NCI-H510A (cell line): ENCODE results near the gene CPZ.

Source experiments
- DNase-seq: peaks from one replicate; lab custom pipeline; 2025; lab: John Stamatoyannopoulos, UW

The CPZ gene

GRCh38 chr4:8592366-8593263 is at the start of gene CPZ:
Gene CPZ (plus strand): TSS chr4:8592765. CDS start chr4:8592834, 69 bp downstream.
- no peak for DNase-seq

- no peak for DNase-seq
These were observed 49.6 kb upstream of the CPZ start for GRCh38 chr4:8542776-8543525.

GRCh38 chr4:8543623-8544022 is 48.9 kb upstream of the CPZ start:
- DNase-seq = no peak

- DNase-seq = no peak
These were observed 48.3 kb upstream of the CPZ start for GRCh38 chr4:8544282-8544681.

- no peak for DNase-seq
These were observed 47.7 kb upstream of the CPZ start for GRCh38 chr4:8544741-8545438.

GRCh38 chr4:8545439-8545765 is 47.2 kb upstream of the CPZ start:
- DNase-seq = no peak

GRCh38 chr4:8546766-8547107 is 45.8 kb upstream of the CPZ start:
- DNase-seq = no peak

- no peak for DNase-seq
These were observed 45.3 kb upstream of the CPZ start for GRCh38 chr4:8547108-8547911.

GRCh38 chr4:8547912-8548730 is 44.4 kb upstream of the CPZ start:
- no peak for DNase-seq

- no peak for DNase-seq
These were observed 43.7 kb upstream of the CPZ start for GRCh38 chr4:8548731-8549351.

- no peak for DNase-seq
These were observed 43.1 kb upstream of the CPZ start for GRCh38 chr4:8549352-8549931.

- DNase-seq = no peak
These were observed 41.9 kb upstream of the CPZ start for GRCh38 chr4:8550691-8551090.

- DNase-seq = no peak
These were observed 40.5 kb upstream of the CPZ start for GRCh38 chr4:8552024-8552423.

- no peak for DNase-seq
These were observed 39.9 kb upstream of the CPZ start for GRCh38 chr4:8552581-8553205.

- no peak for DNase-seq
These were observed 39.3 kb upstream of the CPZ start for GRCh38 chr4:8553216-8553615.

GRCh38 chr4:8553991-8554405 is 38.6 kb upstream of the CPZ start:
- no peak for DNase-seq

GRCh38 chr4:8554555-8555100 is 37.9 kb upstream of the CPZ start:
- DNase-seq = no peak

GRCh38 chr4:8555716-8556115 is 36.8 kb upstream of the CPZ start:
- DNase-seq = no peak

GRCh38 chr4:8556341-8557150 is 36.0 kb upstream of the CPZ start:
- no peak for DNase-seq
